Measurements from ENCODE around the gene TIAM2.

GRCh38 chr6:155223646-155224451, 228.7 kb downstream of the TIAM2 start:
- TF ChIP-seq CTCF (IDR thresholded peaks at IDR 0.05), result no peak
- TF ChIP-seq POLR2AphosphoS5 (IDR thresholded peaks at IDR 0.05), result no peak
- TF ChIP-seq POLR2A (IDR thresholded peaks at IDR 0.05; ENCODE audit: low read depth), result no peak
- no peak for TF ChIP-seq EP300 (IDR thresholded peaks at IDR 0.05)

Data from esophagus muscularis mucosa (tissue), 4 donors.